GM12878 (cell line): ENCODE data around the gene CLCNKB.
"Not testable (repeated sequence)": the region's sequence is repeated elsewhere in the genome, so short reads cannot be mapped to it uniquely, and the experiment has no call there.

Experiments
- TF ChIP-seq, protein P1 (sequence below), 3 experiments: IDR thresholded peaks in 2 of 3; conservative IDR thresholded peaks in 1 of 3; 2 replicates each; pipeline ENCODE4 v1.5.1; 2011; ENCODE audit warnings: low read depth in 3 of 3, low read length in 3 of 3, mild to moderate bottlenecking in 3 of 3, control low read depth in 2 of 3, moderate library complexity in 2 of 3, inconsistent platforms in 1 of 3, mixed read lengths in 1 of 3; ENCODE audit not compliant: control insufficient read depth in 2 of 3, insufficient read depth in 1 of 3; ENCODE audit errors: extremely low read depth in 1 of 3
- TF ChIP-seq, protein P2 (sequence below): IDR thresholded peaks from 2 replicates; pipeline ENCODE4 v1.6.1; 2012; ENCODE audit warnings: mild to moderate bottlenecking, low read depth, low read length

DNA sequence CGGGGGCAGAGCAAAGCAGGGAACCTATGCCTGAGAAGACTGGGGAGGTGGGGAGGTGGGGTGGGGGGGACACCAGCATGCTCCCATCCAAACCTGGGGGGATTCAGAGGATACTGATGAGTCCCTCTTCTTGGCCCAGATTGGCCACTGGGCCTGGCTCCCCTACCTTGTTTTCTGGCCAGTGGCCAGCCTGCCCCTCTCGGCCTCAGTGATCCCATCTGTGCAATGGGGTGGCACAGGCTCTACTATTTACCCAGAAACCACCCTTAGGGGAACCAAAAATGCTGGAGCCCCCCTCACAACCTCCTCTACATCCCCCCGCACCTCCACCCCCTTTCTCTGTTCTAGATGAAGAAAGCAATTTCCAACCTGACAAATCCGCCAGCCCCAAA, 12.9 kb downstream of the CLCNKB start:
- TF ChIP-seq, protein P1, sequence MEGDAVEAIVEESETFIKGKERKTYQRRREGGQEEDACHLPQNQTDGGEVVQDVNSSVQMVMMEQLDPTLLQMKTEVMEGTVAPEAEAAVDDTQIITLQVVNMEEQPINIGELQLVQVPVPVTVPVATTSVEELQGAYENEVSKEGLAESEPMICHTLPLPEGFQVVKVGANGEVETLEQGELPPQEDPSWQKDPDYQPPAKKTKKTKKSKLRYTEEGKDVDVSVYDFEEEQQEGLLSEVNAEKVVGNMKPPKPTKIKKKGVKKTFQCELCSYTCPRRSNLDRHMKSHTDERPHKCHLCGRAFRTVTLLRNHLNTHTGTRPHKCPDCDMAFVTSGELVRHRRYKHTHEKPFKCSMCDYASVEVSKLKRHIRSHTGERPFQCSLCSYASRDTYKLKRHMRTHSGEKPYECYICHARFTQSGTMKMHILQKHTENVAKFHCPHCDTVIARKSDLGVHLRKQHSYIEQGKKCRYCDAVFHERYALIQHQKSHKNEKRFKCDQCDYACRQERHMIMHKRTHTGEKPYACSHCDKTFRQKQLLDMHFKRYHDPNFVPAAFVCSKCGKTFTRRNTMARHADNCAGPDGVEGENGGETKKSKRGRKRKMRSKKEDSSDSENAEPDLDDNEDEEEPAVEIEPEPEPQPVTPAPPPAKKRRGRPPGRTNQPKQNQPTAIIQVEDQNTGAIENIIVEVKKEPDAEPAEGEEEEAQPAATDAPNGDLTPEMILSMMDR (IDR thresholded peaks at IDR 0.05 in 2 of 3, conservative IDR thresholded peaks at IDR 0.05 in 1 of 3; ENCODE audit: control insufficient read depth in 2 of 3, extremely low read depth in 1 of 3, insufficient read depth in 1 of 3, low read depth in 3 of 3, low read length in 3 of 3): not testable (repeated sequence)
- TF ChIP-seq, protein P2, sequence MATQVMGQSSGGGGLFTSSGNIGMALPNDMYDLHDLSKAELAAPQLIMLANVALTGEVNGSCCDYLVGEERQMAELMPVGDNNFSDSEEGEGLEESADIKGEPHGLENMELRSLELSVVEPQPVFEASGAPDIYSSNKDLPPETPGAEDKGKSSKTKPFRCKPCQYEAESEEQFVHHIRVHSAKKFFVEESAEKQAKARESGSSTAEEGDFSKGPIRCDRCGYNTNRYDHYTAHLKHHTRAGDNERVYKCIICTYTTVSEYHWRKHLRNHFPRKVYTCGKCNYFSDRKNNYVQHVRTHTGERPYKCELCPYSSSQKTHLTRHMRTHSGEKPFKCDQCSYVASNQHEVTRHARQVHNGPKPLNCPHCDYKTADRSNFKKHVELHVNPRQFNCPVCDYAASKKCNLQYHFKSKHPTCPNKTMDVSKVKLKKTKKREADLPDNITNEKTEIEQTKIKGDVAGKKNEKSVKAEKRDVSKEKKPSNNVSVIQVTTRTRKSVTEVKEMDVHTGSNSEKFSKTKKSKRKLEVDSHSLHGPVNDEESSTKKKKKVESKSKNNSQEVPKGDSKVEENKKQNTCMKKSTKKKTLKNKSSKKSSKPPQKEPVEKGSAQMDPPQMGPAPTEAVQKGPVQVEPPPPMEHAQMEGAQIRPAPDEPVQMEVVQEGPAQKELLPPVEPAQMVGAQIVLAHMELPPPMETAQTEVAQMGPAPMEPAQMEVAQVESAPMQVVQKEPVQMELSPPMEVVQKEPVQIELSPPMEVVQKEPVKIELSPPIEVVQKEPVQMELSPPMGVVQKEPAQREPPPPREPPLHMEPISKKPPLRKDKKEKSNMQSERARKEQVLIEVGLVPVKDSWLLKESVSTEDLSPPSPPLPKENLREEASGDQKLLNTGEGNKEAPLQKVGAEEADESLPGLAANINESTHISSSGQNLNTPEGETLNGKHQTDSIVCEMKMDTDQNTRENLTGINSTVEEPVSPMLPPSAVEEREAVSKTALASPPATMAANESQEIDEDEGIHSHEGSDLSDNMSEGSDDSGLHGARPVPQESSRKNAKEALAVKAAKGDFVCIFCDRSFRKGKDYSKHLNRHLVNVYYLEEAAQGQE: not testable (repeated sequence)
